ENCODE measurements around the gene TMEM178B. TPM values are rescaled to one million over a fixed set of nuclear protein-coding genes. Genes with fewer than 3 reads are reported as not detected.

The TMEM178B gene
- polyA plus RNA-seq, 2 of the 4 experiments (the other 2 are of a cell fraction): 0.88 to 0.93 TPM

- ChIA-PET CTCF (interaction anchor here (0.9 kb wide), 1 partner anchor 9 kb away, joined by 3 read pairs; no protein-coding TSS in a partner anchor), POLR2A (no interaction called here)
- FAIRE-seq (no peak), ATAC-seq (no peak), DNase-seq (ENCODE audit: low read depth in 1 of 2, low spot score in 1 of 2) (no peak)
- Histone ChIP-seq H3K4me3 (no peak overlapping the region), H3K4me2 (no peak overlapping the region), H3K4me1 (no peaks in the 10 kb centered on the region), H3K27ac (no peak overlapping the region), H3K9me3 (no peaks in the 10 kb centered on the region)
- TF ChIP-seq FOSL2 (IDR thresholded peaks at IDR 0.05) (no peak), FOSL2 (CRISPR knock-in tag; IDR thresholded peaks at IDR 0.05) (peak; percentile 15; the same call in 1 of the 2 replicates), MAFK (IDR thresholded peaks at IDR 0.05; ENCODE audit: partially characterized antibody) (no peak)
- WGBS (ENCODE audit: missing lambda C conversion rate): 54% methylated on average over 12 of the region's 12 CpGs
Observed at GRCh38 chr7:141198194-141198958, 124.5 kb downstream of the TMEM178B start.

- no peak overlapping the region for H3K4me2 ChIP-seq
- ChIA-PET POLR2A (no interaction called here), CTCF (interaction anchor here (0.6 kb wide), 1 partner anchor 23 kb away, joined by 4 read pairs; no protein-coding TSS in a partner anchor)
- ATAC-seq: no peak
- WGBS (ENCODE audit: missing lambda C conversion rate): 54% methylated on average over 14 of the region's 14 CpGs
- no peak for DNase-seq (ENCODE audit: low read depth in 1 of 2, low spot score in 1 of 2)
- no peaks in the 10 kb centered on the region for H3K4me1 ChIP-seq
- no peak overlapping the region for H3K4me3 ChIP-seq
- H3K27ac ChIP-seq: no peak overlapping the region
- FAIRE-seq: no peak
- no peaks in the 10 kb centered on the region for H3K9me3 ChIP-seq
- TF ChIP-seq BCL3 (IDR thresholded peaks at IDR 0.05) (no peak), FOSL2 (IDR thresholded peaks at IDR 0.05) (no peak), FOSL2 (CRISPR knock-in tag; IDR thresholded peaks at IDR 0.05) (no peak), NR3C1 (IDR thresholded peaks at IDR 0.05) (no peak), HOXB5 (CRISPR knock-in tag; IDR thresholded peaks at IDR 0.05) (no peak)
Observed at GRCh38 chr7:141200191-141201108, 126.6 kb downstream of the TMEM178B start.

- ATAC-seq (no peak), DNase-seq (ENCODE audit: low read depth in 1 of 2, low spot score in 1 of 2) (no peak), FAIRE-seq (no peak)
- ChIA-PET CTCF (no interaction called here), POLR2A (no interaction called here)
- Histone ChIP-seq H3K4me1 (no peaks in the 10 kb centered on the region), H3K4me3 (no peak overlapping the region), H3K9me3 (no peaks in the 10 kb centered on the region), H3K27ac (no peak overlapping the region), H3K4me2 (no peak overlapping the region)
- 58% methylated on average over 11 of the region's 11 CpGs for WGBS (ENCODE audit: missing lambda C conversion rate)
- TF ChIP-seq RNF2 (IDR thresholded peaks at IDR 0.05; ENCODE audit: borderline replicate concordance, low read depth) (no peak), ESRRA (IDR thresholded peaks at IDR 0.05; ENCODE audit: borderline replicate concordance, low read length) (no peak), HMGXB4 (CRISPR knock-in tag; IDR thresholded peaks at IDR 0.05; ENCODE audit: borderline replicate concordance) (no peak), ZNF302 (CRISPR knock-in tag; IDR thresholded peaks at IDR 0.05) (no peak), BHLHE40 (IDR thresholded peaks at IDR 0.05; ENCODE audit: low read depth, low read length) (no peak), BCL3 (IDR thresholded peaks at IDR 0.05) (no peak), ELK1 (IDR thresholded peaks at IDR 0.05; ENCODE audit: low read depth, low read length) (no peak), HOXB13 (CRISPR knock-in tag; IDR thresholded peaks at IDR 0.05; ENCODE audit: low read depth) (no peak), KDM5A (IDR thresholded peaks at IDR 0.05) (no peak), KDM1A (IDR thresholded peaks at IDR 0.05; ENCODE audit: low read depth) (no peak), HOXB5 (CRISPR knock-in tag; IDR thresholded peaks at IDR 0.05) (no peak), EHF (CRISPR knock-in tag; IDR thresholded peaks at IDR 0.05) (no peak)
Observed at GRCh38 chr7:141201145-141201885, 127.5 kb downstream of the TMEM178B start.

Measured in A549 (cell line).